HG02870 (cell line): ENCODE data around the gene FBXO33.
"Not testable (repeated sequence)": the region's sequence is repeated elsewhere in the genome, so short reads cannot be mapped to it uniquely, and the experiment has no call there.

Source experiments
- ATAC-seq: cut with Tn5 transposase; IDR thresholded peaks from one replicate; pipeline ENCODE4 v1.9.1; 2021; ENCODE audit warnings: mild to moderate bottlenecking, moderate library complexity; ENCODE audit not compliant: unreplicated experiment

The FBXO33 gene

DNA sequence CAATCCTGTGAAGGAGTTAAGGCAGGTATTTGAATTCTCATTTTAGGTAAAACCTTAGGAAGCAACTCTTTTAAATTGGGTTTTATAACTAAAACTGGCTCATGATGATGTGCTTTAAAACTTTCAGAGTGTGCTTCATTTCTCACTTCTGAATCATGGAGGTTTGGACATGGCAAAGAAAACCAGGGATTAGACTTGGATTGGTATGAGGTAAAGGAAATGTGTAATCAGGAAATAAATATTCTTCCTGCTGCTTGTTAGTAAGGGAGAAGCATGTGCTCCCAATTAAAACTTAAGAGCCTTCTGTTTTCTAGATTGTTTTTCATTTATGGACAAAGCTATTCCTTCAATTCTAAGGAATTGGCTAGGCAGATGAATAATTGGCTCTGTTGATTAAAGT is 57.4 kb downstream of the FBXO33 start:
- ATAC-seq, result no peak

DNA sequence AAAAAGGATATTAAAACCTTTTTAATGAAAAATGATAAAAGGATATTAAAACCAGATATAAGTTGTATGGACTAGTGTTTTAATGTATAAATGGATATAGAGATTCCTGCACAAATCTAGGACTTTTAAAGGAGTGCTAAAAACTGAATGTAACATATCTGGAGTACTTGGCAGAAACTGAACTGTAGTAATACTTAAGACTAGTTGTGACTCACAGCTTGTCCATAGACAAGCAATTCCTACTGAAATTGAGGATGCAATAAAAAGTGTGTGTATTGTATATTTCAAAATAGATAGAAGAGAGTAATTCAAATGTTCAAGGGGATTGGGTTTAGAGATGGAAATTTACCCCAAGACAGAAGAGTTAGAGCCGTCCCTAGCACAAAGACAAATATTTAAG is 59.6 kb downstream of the FBXO33 start:
- no peak for ATAC-seq

DNA sequence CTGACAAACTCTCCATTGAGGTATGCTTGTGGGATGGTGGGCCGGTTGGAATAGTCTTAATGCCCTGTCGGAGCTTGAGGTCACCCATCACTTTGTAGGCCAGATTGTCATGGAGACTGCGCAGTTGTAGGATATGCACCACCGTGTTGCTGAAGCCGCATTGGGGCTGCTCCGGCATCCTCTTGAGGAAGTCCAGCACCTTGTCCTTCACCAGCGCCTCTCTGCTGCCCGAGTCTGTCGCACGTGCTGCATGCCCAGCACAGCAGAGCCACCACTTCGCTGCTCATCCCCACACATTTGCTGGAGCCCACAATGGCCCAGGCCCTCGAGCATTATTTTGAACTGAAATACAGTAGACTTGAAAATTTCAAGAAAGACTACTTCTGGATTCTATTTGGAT is 61.8 kb downstream of the FBXO33 start:
- no peak for ATAC-seq

DNA sequence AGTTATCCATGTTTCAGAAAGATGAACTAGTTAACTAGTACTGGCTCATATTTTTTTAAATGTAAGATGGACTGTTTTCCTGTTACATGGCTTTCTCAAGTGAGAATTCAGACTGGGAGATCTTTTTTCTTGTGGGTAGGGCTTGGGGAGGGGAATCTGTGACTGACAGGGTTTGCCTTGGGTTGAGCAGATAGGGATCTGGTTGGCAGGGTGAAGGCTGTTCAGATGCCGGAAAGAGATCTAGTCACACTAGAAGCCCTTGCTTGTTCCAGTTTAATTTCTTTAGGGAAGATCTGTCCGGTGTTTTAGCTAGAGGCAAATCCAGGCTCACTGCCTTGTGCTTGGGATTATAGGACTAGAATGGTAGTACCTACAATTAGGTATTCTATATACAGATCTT is 63.2 kb downstream of the FBXO33 start:
- ATAC-seq, result no peak

DNA sequence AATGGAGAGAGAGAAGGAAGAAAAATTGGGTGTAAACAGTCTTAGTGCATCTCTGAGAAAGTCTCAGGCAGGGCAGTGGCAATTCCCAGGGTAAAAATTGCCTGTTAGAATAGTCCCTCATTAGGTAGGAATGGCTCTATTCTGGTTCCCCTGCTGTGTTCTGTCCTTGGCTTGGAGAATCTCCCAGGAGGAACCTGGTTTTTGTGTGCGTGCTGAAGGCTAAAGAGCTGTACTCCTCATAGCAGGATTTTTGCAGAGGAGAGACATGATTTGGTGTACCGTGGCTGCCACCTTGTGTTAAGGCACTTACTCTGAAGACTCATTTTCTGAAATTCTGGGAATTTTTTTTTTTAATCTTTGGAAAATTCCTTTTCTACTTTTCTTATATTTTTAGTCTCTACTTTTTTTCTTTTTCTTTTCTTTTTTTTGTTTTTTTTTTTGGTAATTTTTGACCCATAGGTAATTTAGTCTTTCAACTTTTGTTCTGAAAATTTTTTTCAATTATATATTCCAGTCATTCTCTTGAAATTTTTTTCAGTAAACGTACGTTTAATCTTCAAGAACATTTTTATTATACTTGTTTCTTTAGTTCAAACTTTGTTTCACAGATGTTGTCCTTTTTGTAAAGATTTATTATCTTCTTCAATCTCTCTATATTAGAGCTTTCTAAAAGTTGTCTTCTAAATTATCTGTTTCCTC is 63.8 kb downstream of the FBXO33 start:
- no peak for ATAC-seq

DNA sequence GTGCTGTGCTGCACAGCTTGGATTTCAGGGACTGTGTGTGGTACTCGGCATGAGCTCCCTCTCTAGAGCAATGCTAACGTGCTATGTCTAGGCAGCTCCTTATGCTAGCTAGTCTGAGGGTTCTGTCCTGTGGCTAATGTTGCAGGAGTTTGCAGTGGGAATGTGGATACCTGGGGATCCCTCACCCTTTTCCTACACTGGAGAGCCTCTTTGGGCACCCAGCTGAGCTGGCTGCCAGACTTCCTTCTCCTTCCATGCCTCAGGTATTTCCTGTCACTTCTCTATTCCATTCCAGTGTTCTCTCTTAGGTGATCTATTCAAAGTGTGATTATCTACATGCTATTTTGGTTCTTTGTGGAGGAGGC is 64.9 kb downstream of the FBXO33 start:
- ATAC-seq, result no peak

DNA sequence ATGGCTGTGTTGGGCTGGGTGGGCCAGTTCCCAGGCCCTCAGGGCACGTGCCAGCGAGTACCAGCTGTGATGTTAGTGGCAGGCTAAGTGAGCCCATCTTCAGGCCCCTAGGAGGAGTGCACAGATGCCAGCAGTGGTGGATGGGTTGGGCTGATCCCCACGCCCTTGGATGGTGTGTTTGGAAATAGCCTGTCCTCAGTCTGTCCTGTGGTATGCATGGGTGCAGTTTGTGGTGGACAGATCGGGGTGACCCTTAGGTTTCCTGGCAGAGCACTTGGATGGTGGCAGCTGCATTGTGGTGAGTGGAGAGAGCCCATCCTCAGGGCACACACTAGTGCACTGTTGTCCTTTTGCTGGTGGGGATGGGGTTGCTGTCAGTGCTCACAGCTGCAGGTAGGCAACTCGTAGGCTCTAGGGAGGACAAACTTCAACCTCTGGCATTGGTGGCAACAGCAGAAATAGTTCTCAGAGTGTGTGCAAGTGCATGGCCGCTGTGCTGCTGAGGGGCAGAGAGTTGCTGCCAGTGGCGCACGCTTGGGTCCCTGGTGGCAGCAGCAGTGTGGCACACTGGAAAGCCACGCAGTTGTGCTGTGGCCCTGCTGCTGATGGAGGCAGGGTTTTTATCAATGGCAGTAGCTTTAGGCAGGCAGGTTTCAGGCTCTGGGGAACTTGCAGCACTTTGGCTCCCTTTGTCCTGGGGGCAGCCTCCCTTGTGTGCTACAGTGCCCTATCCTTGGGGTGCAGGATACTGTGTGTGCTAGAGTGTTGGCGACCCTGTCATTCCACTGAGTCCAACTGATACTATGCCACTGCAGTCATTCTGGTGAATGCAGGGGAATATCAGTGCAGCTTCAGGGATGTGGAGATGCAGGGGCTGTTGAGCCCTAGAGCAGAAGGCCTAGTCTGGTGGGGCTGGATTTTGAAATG is 65.5 kb downstream of the FBXO33 start:
- ATAC-seq, result no peak

DNA sequence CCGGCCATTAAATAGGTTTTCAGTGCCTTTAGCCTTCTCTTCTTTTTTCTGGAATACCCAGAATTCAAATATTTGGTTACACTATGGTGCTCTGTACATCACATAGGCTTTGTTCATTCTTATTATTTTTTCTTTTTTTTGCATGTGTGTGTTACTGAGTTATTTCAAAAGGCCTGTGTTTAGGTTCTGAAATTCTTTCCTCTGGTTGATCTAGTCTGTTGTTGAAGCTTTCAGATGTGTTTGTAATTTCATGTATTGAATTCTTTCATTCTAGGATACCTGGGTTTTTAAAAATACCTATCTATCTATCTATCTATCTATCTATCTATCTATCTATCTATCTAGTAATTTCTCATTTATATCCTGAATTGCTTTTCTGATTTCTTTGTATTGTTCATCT is 66.9 kb downstream of the FBXO33 start:
- no peak for ATAC-seq

DNA sequence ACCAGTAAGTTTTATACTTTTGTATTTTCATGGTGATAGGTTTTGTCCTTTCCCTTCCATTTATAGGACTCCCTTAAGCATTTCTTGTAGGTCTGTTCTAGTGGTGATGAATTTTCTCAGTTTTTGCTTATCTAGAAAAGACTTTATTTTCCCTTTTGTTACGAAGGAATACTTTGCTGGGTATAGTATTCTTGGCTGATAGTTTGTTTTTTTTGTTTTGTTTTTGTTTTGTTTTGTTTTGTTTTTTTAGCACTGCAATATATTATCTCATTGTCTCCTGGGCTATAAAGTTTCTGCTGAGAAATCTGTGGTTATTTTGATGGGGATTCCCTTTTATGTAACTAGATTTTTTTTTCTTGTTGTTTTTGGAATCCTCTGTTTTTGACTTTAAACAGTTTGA is 67.7 kb downstream of the FBXO33 start:
- ATAC-seq, result no peak

DNA sequence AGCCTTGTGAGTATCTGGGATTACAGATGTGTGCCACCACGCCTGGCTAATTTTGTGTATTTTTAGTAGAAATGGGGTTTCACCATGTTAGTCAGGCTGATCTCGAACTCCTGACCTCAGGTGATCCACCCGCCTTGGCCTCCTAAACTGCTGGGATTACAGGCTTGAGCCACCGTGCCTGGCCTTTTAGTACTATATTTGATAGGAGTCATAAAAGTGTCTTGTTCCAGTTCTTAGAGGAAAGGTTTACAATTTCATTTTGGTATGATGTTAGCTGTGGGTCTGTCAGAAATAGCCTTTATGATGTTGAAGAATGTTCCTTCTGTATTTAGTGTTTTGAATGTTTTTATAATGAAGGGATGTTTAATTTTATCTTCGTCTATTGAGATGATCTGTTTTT is 70.7 kb downstream of the FBXO33 start:
- not testable (repeated sequence) for ATAC-seq

DNA sequence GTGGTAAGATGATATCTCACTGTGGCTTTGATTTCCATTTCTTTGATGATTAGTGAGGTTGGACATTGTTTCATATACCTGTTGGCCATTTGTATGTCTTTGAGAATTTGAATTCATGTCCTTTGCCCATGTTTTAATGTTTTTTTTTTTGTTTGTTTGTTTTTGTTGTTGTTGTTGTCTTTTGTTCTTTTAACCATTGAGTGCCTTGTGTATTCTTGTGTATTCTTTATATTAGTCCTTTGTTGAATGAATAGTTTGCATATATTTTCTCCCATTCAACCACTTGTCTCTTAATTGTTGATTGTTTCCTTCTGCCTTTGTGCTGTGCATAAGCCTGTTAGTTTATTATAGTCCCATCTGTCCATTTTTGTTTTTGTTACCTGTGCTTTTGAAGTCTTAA is 71.9 kb downstream of the FBXO33 start:
- ATAC-seq, result no peak

DNA sequence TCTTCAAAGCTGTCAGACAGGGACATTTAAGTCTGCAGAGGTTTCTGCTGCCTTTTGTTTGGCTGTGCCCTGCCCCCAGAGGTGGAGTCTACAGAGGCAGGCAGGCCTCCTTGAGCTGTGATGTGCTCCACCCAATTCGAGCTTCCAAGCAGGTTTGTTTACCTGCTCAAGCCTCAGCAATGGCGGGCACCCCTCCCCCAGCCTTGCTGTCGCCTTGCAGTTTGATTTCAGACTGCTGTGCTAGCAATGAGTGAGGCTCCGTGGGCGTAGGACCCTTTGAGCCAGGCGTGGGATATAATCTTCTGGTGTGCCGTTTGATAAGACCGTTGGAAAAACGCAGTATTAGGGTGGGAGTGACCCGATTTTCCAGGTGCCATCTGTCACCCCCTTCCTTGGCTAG is 73.2 kb downstream of the FBXO33 start:
- not testable (repeated sequence) for ATAC-seq

DNA sequence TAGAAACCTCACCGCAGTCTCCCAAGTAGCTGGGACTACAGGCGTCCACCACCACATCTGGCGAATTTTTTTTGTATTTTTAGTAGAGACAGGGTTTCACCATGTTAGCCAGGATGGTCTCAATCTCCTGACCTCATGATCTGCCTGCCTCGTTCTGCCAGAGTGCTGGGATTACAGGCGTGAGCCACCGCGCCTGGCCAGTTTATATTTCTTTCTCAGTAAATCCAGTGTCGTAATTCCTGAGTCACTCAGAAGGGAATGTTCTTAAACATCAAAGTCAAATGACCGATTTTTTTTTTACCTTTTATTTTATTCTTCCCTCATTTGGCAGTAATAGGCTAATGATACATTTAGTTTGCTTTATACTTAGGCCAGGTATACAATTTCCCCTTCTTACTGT is 80.5 kb downstream of the FBXO33 start:
- ATAC-seq, result no peak

DNA sequence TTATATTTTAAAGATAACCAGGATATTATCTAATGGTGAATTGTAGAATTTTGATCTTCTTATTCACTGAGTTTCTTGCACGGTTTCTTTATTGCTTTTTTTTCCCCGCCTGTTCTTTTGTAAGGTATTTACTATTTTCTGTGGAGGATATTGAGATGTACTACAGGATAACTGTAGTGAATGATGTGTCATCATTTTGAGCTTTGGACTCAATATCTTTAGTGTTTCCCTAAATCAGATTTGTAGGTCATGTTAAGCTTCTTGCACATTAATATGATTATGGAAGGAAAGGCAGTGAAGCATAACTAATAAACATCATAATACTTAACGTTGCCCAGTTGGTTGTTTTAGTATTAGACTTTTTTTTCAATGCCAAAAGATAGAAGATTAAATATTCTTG is 81.4 kb downstream of the FBXO33 start:
- ATAC-seq, result no peak
